Liver (tissue), 3 donors: ENCODE measurements around the gene ARHGEF19.

Experiments used
- RAD21 ChIP-seq, 2 donors: IDR thresholded peaks; 2 replicates each; pipeline ENCODE4 v1.6.1; 2016; ENCODE audit warnings: antibody characterized with exemption in 2 of 2, mild to moderate bottlenecking in 2 of 2
- TAF1 ChIP-seq: conservative IDR thresholded peaks from 2 replicates; pipeline ENCODE4 v1.6.1; 2016; ENCODE audit warnings: antibody characterized with exemption, mild to moderate bottlenecking
- YY1 ChIP-seq: IDR thresholded peaks from 2 replicates; pipeline ENCODE4 v1.6.1; 2016; ENCODE audit warnings: antibody characterized with exemption, mild to moderate bottlenecking
- TF ChIP-seq, protein P1 (sequence below): fragments of 150-350 bp; IDR thresholded peaks from 2 replicates; pipeline ENCODE4 v1.5.1; 2017; ENCODE audit warnings: improper control_type of control experiment, low read depth, low read length; ENCODE audit not compliant: missing input control
- TF ChIP-seq, protein P2 (sequence below): IDR thresholded peaks from 2 replicates; pipeline ENCODE4 v1.6.1; 2016; ENCODE audit warnings: antibody characterized with exemption, mild to moderate bottlenecking
- donor health status: healthy.
- donor health status: healthy.

DNA sequence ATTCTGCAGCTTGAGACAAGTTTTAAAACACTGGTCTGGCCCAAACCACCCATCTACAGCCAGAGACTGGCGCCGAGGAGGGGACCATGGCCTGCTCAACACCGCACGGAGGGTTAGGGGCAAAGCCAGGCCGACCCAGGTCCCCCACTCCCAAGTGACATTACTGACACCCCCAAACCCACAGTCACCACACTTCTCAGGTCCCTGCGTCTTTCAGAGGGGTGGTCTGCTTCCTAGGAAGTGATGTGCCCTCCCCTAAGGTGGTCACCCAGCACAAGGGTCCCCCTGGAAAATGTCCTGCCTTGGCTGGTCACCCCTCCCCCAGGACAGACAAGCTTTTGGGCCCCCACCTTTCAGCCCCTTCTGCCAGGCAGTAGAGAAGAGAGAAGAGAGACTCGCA lies 35.8 kb downstream of the ARHGEF19 start:
- no peak for TF ChIP-seq YY1
- TF ChIP-seq, protein P1, sequence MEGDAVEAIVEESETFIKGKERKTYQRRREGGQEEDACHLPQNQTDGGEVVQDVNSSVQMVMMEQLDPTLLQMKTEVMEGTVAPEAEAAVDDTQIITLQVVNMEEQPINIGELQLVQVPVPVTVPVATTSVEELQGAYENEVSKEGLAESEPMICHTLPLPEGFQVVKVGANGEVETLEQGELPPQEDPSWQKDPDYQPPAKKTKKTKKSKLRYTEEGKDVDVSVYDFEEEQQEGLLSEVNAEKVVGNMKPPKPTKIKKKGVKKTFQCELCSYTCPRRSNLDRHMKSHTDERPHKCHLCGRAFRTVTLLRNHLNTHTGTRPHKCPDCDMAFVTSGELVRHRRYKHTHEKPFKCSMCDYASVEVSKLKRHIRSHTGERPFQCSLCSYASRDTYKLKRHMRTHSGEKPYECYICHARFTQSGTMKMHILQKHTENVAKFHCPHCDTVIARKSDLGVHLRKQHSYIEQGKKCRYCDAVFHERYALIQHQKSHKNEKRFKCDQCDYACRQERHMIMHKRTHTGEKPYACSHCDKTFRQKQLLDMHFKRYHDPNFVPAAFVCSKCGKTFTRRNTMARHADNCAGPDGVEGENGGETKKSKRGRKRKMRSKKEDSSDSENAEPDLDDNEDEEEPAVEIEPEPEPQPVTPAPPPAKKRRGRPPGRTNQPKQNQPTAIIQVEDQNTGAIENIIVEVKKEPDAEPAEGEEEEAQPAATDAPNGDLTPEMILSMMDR: no peak
- TF ChIP-seq RAD21 (IDR thresholded peaks at IDR 0.05): no peak
- TF ChIP-seq, protein P2, sequence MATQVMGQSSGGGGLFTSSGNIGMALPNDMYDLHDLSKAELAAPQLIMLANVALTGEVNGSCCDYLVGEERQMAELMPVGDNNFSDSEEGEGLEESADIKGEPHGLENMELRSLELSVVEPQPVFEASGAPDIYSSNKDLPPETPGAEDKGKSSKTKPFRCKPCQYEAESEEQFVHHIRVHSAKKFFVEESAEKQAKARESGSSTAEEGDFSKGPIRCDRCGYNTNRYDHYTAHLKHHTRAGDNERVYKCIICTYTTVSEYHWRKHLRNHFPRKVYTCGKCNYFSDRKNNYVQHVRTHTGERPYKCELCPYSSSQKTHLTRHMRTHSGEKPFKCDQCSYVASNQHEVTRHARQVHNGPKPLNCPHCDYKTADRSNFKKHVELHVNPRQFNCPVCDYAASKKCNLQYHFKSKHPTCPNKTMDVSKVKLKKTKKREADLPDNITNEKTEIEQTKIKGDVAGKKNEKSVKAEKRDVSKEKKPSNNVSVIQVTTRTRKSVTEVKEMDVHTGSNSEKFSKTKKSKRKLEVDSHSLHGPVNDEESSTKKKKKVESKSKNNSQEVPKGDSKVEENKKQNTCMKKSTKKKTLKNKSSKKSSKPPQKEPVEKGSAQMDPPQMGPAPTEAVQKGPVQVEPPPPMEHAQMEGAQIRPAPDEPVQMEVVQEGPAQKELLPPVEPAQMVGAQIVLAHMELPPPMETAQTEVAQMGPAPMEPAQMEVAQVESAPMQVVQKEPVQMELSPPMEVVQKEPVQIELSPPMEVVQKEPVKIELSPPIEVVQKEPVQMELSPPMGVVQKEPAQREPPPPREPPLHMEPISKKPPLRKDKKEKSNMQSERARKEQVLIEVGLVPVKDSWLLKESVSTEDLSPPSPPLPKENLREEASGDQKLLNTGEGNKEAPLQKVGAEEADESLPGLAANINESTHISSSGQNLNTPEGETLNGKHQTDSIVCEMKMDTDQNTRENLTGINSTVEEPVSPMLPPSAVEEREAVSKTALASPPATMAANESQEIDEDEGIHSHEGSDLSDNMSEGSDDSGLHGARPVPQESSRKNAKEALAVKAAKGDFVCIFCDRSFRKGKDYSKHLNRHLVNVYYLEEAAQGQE: no peak
- no peak for TF ChIP-seq TAF1
